Measurements from ENCODE around the gene CD6.

The CD6 gene

GRCh38 chr11:60937811-60938210 lies 33.7 kb upstream of the CD6 start:
- TF ChIP-seq SPI1 (IDR thresholded peaks at IDR 0.05; ENCODE audit: borderline replicate concordance, low read depth), result no peak
- no peak for TF ChIP-seq GABPA (IDR thresholded peaks at IDR 0.05; ENCODE audit: low read depth)
- no peak for TF ChIP-seq POLR2AphosphoS5 (IDR thresholded peaks at IDR 0.05; ENCODE audit: low read depth)
- TF ChIP-seq REST (IDR thresholded peaks at IDR 0.05; ENCODE audit: insufficient replicate concordance, low read depth), result no peak
- no peak for TF ChIP-seq CTCF (IDR thresholded peaks at IDR 0.05; ENCODE audit: insufficient read depth, low read length)

GRCh38 chr11:60938500-60938899 lies 33.0 kb upstream of the CD6 start:
- no peak for TF ChIP-seq CTCF (IDR thresholded peaks at IDR 0.05; ENCODE audit: insufficient read depth, low read length)
- TF ChIP-seq GABPA (IDR thresholded peaks at IDR 0.05; ENCODE audit: low read depth), result no peak
- no peak for TF ChIP-seq REST (IDR thresholded peaks at IDR 0.05; ENCODE audit: insufficient replicate concordance, low read depth)
- TF ChIP-seq SPI1 (IDR thresholded peaks at IDR 0.05; ENCODE audit: borderline replicate concordance, low read depth), result no peak
- TF ChIP-seq POLR2AphosphoS5 (IDR thresholded peaks at IDR 0.05; ENCODE audit: low read depth), result no peak
- no peak overlapping the region for H3K4me3 ChIP-seq (replicated peaks; ENCODE audit: insufficient read depth, low read length)
- H3K27me3 ChIP-seq (ENCODE audit: insufficient read depth, poor library complexity, severe bottlenecking), result no peaks in the 10 kb centered on the region
- H3K27ac ChIP-seq (replicated peaks), result no peak overlapping the region
- DNase-seq (ENCODE audit: low read depth in 1 of 2, low spot score in 1 of 2), result no peak

More at GRCh38 chr11:60937811-60938210, 33.7 kb upstream of the CD6 start:
- DNase-seq (ENCODE audit: low read depth in 1 of 2, low spot score in 1 of 2), result no peak
- Histone ChIP-seq H3K27me3 (ENCODE audit: insufficient read depth, poor library complexity, severe bottlenecking) (no peaks in the 10 kb centered on the region), H3K4me3 (replicated peaks; ENCODE audit: insufficient read depth, low read length) (no peak overlapping the region), H3K27ac (replicated peaks) (no peak overlapping the region)

DNA sequence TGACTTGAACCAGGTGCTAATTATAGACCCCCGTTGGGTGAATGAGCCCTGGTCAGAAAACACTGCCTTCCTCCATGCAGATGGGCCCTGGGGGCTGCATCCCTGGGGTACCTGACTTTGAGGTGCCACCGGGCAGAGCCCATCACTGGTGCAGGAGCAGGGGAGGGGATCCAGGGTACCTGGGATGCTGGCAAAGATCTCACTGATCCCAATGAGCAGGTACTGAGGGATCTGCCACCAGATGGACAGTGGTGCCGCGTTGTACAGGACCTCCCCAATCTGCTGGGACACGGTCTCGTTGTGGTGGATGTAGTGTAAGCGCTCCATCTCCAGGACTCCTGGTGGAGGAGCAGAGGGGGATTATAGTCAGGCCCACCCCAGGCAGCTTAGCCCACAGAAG lies 32.2 kb upstream of the CD6 start:
- H3K27ac ChIP-seq (replicated peaks), result no peak overlapping the region
- no peak for DNase-seq (ENCODE audit: low read depth in 1 of 2, low spot score in 1 of 2)
- TF ChIP-seq CTCF (IDR thresholded peaks at IDR 0.05; ENCODE audit: insufficient read depth, low read length) (no peak), POLR2AphosphoS5 (IDR thresholded peaks at IDR 0.05; ENCODE audit: low read depth) (no peak), GABPA (IDR thresholded peaks at IDR 0.05; ENCODE audit: low read depth) (no peak), SPI1 (IDR thresholded peaks at IDR 0.05; ENCODE audit: borderline replicate concordance, low read depth) (no peak), REST (IDR thresholded peaks at IDR 0.05; ENCODE audit: insufficient replicate concordance, low read depth) (no peak)
- no peaks in the 10 kb centered on the region for H3K27me3 ChIP-seq (ENCODE audit: insufficient read depth, poor library complexity, severe bottlenecking)
- no peak overlapping the region for H3K4me3 ChIP-seq (replicated peaks; ENCODE audit: insufficient read depth, low read length)

Measured in HL-60 (cell line).